ENCODE results near the gene CLCN7. TPM values are rescaled to one million over a fixed set of nuclear protein-coding genes. Genes with fewer than 3 reads are reported as not detected.

The CLCN7 gene
- total RNA-seq, 1 experiment from 2014 or later: 26.6 TPM

GRCh38 chr16:1427473-1428461 lies 47.1 kb downstream of the CLCN7 start:
- Histone ChIP-seq H3K27ac (no peak overlapping the region), H3K4me3 (no peak overlapping the region), H3K4me1 (replicated peaks) (no peaks in the 10 kb centered on the region), H3K27me3 (replicated peaks) (peaks cover 16% of the 10 kb centered on the region; the same call in 1 of the 2 replicates), H3K9me3 (replicated peaks) (no peaks in the 10 kb centered on the region), H3K36me3 (no peaks in the 10 kb centered on the region)
- DNase-seq (ENCODE audit: low read depth in 1 of 2, low spot score in 2 of 2): no peak

- no peak overlapping the region for H3K27ac ChIP-seq
- H3K36me3 ChIP-seq: no peaks in the 10 kb centered on the region
- peaks cover 5% of the 10 kb centered on the region; the same call in 1 of the 2 replicates for H3K9me3 ChIP-seq (replicated peaks)
- peaks cover 8% of the 10 kb centered on the region; the same call in 1 of the 2 replicates for H3K27me3 ChIP-seq (replicated peaks)
- H3K4me3 ChIP-seq: no peak overlapping the region
- no peak for DNase-seq (ENCODE audit: low read depth in 1 of 2, low spot score in 2 of 2)
- no peaks in the 10 kb centered on the region for H3K4me1 ChIP-seq (replicated peaks)
Observed at GRCh38 chr16:1426734-1427471, 47.9 kb downstream of the CLCN7 start.

GRCh38 chr16:1425616-1426370 lies 49.0 kb downstream of the CLCN7 start:
- H3K36me3 ChIP-seq: no peaks in the 10 kb centered on the region
- peaks cover 5% of the 10 kb centered on the region; the same call in 1 of the 2 replicates for H3K27me3 ChIP-seq (replicated peaks)
- H3K9me3 ChIP-seq (replicated peaks): peaks cover 5% of the 10 kb centered on the region; the same call in 1 of the 2 replicates
- H3K4me3 ChIP-seq: no peak overlapping the region
- H3K4me1 ChIP-seq (replicated peaks): no peaks in the 10 kb centered on the region; the same call in 1 of the 2 replicates
- DNase-seq (ENCODE audit: low read depth in 1 of 2, low spot score in 2 of 2): no peak
- no peak overlapping the region for H3K27ac ChIP-seq

- H3K27ac ChIP-seq: no peak overlapping the region
Observed at GRCh38 chr16:1424028-1424427, 50.8 kb downstream of the CLCN7 start.

GRCh38 chr16:1422076-1422475 lies 52.8 kb downstream of the CLCN7 start:
- peaks cover 23% of the 10 kb centered on the region for H3K36me3 ChIP-seq
- H3K4me3 ChIP-seq: no peak overlapping the region
- peaks cover 8% of the 10 kb centered on the region for H3K4me1 ChIP-seq (replicated peaks)
- DNase-seq (ENCODE audit: low read depth in 1 of 2, low spot score in 2 of 2): no peak
- H3K27me3 ChIP-seq (replicated peaks): no peaks in the 10 kb centered on the region
- H3K27ac ChIP-seq: no peak overlapping the region
- peaks cover 5% of the 10 kb centered on the region; the same call in 1 of the 2 replicates for H3K9me3 ChIP-seq (replicated peaks)

More at GRCh38 chr16:1424028-1424427, 50.8 kb downstream of the CLCN7 start:
- no peak overlapping the region for H3K4me3 ChIP-seq
- H3K9me3 ChIP-seq (replicated peaks): peaks cover 5% of the 10 kb centered on the region; the same call in 1 of the 2 replicates
- H3K27me3 ChIP-seq (replicated peaks): no peaks in the 10 kb centered on the region
- peaks cover 8% of the 10 kb centered on the region for H3K4me1 ChIP-seq (replicated peaks)
- no peak for DNase-seq (ENCODE audit: low read depth in 1 of 2, low spot score in 2 of 2)
- H3K36me3 ChIP-seq: peaks cover 13% of the 10 kb centered on the region

GRCh38 chr16:1420111-1420539 lies 54.7 kb downstream of the CLCN7 start:
- Histone ChIP-seq H3K4me3 (peak overlapping the region; percentile 89), H3K27ac (peak overlapping the region; percentile 44), H3K9me3 (replicated peaks) (peaks cover 5% of the 10 kb centered on the region; the same call in 1 of the 2 replicates), H3K27me3 (replicated peaks) (no peaks in the 10 kb centered on the region), H3K36me3 (peaks cover 23% of the 10 kb centered on the region), H3K4me1 (replicated peaks) (peaks cover 8% of the 10 kb centered on the region)
- DNase-seq (ENCODE audit: low read depth in 1 of 2, low spot score in 2 of 2): no peak

- H3K36me3 ChIP-seq: peaks cover 28% of the 10 kb centered on the region
- no peak for DNase-seq (ENCODE audit: low read depth in 1 of 2, low spot score in 2 of 2)
- H3K27me3 ChIP-seq (replicated peaks): no peaks in the 10 kb centered on the region
- 0 out of 2 replicates have a peak, but pooled peaks cover 3% of the 10 kb centered on the region for H3K9me3 ChIP-seq (replicated peaks)
- no peak overlapping the region for H3K4me3 ChIP-seq
- H3K27ac ChIP-seq: no peak overlapping the region
- peaks cover 17% of the 10 kb centered on the region for H3K4me1 ChIP-seq (replicated peaks)
Observed at GRCh38 chr16:1416521-1416941, 58.3 kb downstream of the CLCN7 start.

GRCh38 chr16:1414532-1415260 lies 60.1 kb downstream of the CLCN7 start, which contains the start of gene UNKL:
UNKL (minus strand) TSS chr16:1414704; CDS start chr16:1414691, 13 bp downstream.
- H3K27ac ChIP-seq: no peak within 1 kb of the TSS

GRCh38 chr16:1413684-1414531 lies 60.9 kb downstream of the CLCN7 start:
- DNase-seq (ENCODE audit: low read depth in 1 of 2, low spot score in 2 of 2): peak in 1 of 2 experiments; percentile 53
- Histone ChIP-seq H3K4me3 (peak overlapping the region; percentile 84), H3K27ac (no peak overlapping the region), H3K27me3 (replicated peaks) (no peaks in the 10 kb centered on the region), H3K4me1 (replicated peaks) (peaks cover 10% of the 10 kb centered on the region), H3K9me3 (replicated peaks) (0 out of 2 replicates have a peak, but pooled peaks cover 3% of the 10 kb centered on the region), H3K36me3 (peaks cover 15% of the 10 kb centered on the region)

More at GRCh38 chr16:1414532-1415260, 60.1 kb downstream of the CLCN7 start, which contains the start of gene UNKL:
- Histone ChIP-seq H3K4me3 (peak within 1 kb of the TSS; percentile 84), H3K4me1 (replicated peaks) (peaks cover 14% of the 10 kb centered on the region), H3K27me3 (replicated peaks) (no peaks in the 10 kb centered on the region), H3K36me3 (peaks cover 20% of the 10 kb centered on the region), H3K9me3 (replicated peaks) (0 out of 2 replicates have a peak, but pooled peaks cover 3% of the 10 kb centered on the region)
- peak; percentile 18 to 79 for DNase-seq (ENCODE audit: low read depth in 1 of 2, low spot score in 2 of 2)

GRCh38 chr16:1412847-1413246 lies 62.0 kb downstream of the CLCN7 start:
- no peak overlapping the region for H3K27ac ChIP-seq
- no peak for DNase-seq (ENCODE audit: low read depth in 1 of 2, low spot score in 2 of 2)
- no peak overlapping the region for H3K4me3 ChIP-seq
- peaks cover 7% of the 10 kb centered on the region for H3K36me3 ChIP-seq
- H3K9me3 ChIP-seq (replicated peaks): 0 out of 2 replicates have a peak, but pooled peaks cover 3% of the 10 kb centered on the region
- peaks cover 14% of the 10 kb centered on the region for H3K4me1 ChIP-seq (replicated peaks)
- H3K27me3 ChIP-seq (replicated peaks): no peaks in the 10 kb centered on the region

GRCh38 chr16:1408171-1408837 lies 66.5 kb downstream of the CLCN7 start:
- H3K27ac ChIP-seq: no peak overlapping the region
- peaks cover 4% of the 10 kb centered on the region for H3K4me1 ChIP-seq (replicated peaks)
- no peaks in the 10 kb centered on the region for H3K27me3 ChIP-seq (replicated peaks)
- peak; percentile 94 to 95 for DNase-seq (ENCODE audit: low read depth in 1 of 2, low spot score in 2 of 2)
- H3K4me3 ChIP-seq: peak overlapping the region; percentile 37
- no peaks in the 10 kb centered on the region for H3K9me3 ChIP-seq (replicated peaks)
- no peaks in the 10 kb centered on the region; the same call in 1 of the 2 replicates for H3K36me3 ChIP-seq
